HEK293 (cell line): Measurements from ENCODE around the gene FLRT3.

Experiments used
- CTCF ChIA-PET: fragments of 350-600 bp; formaldehyde crosslinking; extraction: SDS; loops from one replicate; lab custom pipeline; 2021; ENCODE audit warnings: antibody characterized with exemption; lab: Yijun Ruan, JAX
- POLR2A ChIA-PET: fragments of 300-600 bp; formaldehyde crosslinking; extraction: SDS; loops from one replicate; lab custom pipeline; 2020; ENCODE audit warnings: antibody characterized with exemption, inconsistent platforms; lab: Yijun Ruan, JAX
- H3K27ac ChIP-seq: fragments of 200-500 bp; sonication (Bioruptor generic); 2 replicates; pipeline ENCODE4 v1.5.1; 2014; ENCODE audit warnings: low read depth, low read length, control low read depth, inconsistent platforms; ENCODE audit errors: extremely low read depth
- H3K36me3 ChIP-seq, 2 experiments: fragments of 200-500 bp in 1 of 2; sonication (Bioruptor generic) in 1 of 2; 1 replicate in 1 of 2; 2 replicates in 1 of 2; pipeline ENCODE4 v1.5.1; 2014 to 2017; ENCODE audit warnings: inconsistent platforms in 2 of 2, low read length in 2 of 2; ENCODE audit not compliant: control insufficient read depth in 2 of 2, insufficient read depth in 1 of 2
- H3K4me1 ChIP-seq: fragments of 200-500 bp; sonication (Bioruptor generic); 2 replicates; pipeline ENCODE4 v1.5.1; 2014; ENCODE audit warnings: mild to moderate bottlenecking, low read length, inconsistent platforms; ENCODE audit not compliant: control insufficient read depth, insufficient read depth
- H3K4me3 ChIP-seq: 2 replicates; pipeline ENCODE4 v1.5.1; 2011; ENCODE audit warnings: low read depth, mild to moderate bottlenecking, control low read depth, low read length, moderate library complexity
- H3K9me3 ChIP-seq: fragments of 200-500 bp; sonication (Bioruptor generic); 2 replicates; pipeline ENCODE4 v1.5.1; 2014; ENCODE audit warnings: low read depth, low read length, inconsistent platforms; ENCODE audit not compliant: control insufficient read depth, insufficient read depth
- BCL11A ChIP-seq: fragments of 450-650 bp; formaldehyde crosslinking; IDR thresholded peaks from 2 replicates; pipeline ENCODE4 v1.5.1; 2016; ENCODE audit warnings: low read depth, missing biosample characterization, missing genetic modification characterization
- INSM2 ChIP-seq: fragments of 450-650 bp; formaldehyde crosslinking; IDR thresholded peaks from 2 replicates; pipeline ENCODE4 v1.5.1; 2016; ENCODE audit warnings: missing biosample characterization, missing genetic modification characterization
- PRDM1 ChIP-seq: fragments of 450-650 bp; formaldehyde crosslinking; IDR thresholded peaks from 2 replicates; pipeline ENCODE4; 2016; ENCODE audit warnings: missing biosample characterization, missing genetic modification characterization
- ZBTB26 ChIP-seq: fragments of 450-650 bp; formaldehyde crosslinking; optimal IDR thresholded peaks from 2 replicates; pipeline ENCODE3; 2016; ENCODE audit warnings: missing biosample characterization, mild to moderate bottlenecking, missing genetic modification characterization
- ZBTB44 ChIP-seq: fragments of 450-650 bp; IDR thresholded peaks from 2 replicates; pipeline ENCODE4 v1.5.1; 2018; ENCODE audit warnings: missing biosample characterization, mild to moderate bottlenecking, missing genetic modification characterization
- ZBTB6 ChIP-seq: fragments of 450-650 bp; formaldehyde crosslinking; IDR thresholded peaks from 2 replicates; pipeline ENCODE4 v1.5.1; 2017; ENCODE audit warnings: missing biosample characterization, missing genetic modification characterization
- ZNF10 ChIP-seq: fragments of 450-650 bp; formaldehyde crosslinking; IDR thresholded peaks from 2 replicates; pipeline ENCODE4 v1.5.1; 2017; ENCODE audit warnings: missing biosample characterization, missing genetic modification characterization
- ZNF341 ChIP-seq: fragments of 450-650 bp; formaldehyde crosslinking; IDR thresholded peaks from 2 replicates; pipeline ENCODE4; 2016; ENCODE audit warnings: low read depth, missing biosample characterization, missing genetic modification characterization
- ZNF416 ChIP-seq: fragments of 450-650 bp; formaldehyde crosslinking; IDR thresholded peaks from 2 replicates; pipeline ENCODE4 v1.5.1; 2016; ENCODE audit warnings: missing biosample characterization, missing genetic modification characterization
- ZNF423 ChIP-seq: fragments of 450-650 bp; formaldehyde crosslinking; IDR thresholded peaks from 2 replicates; pipeline ENCODE4 v1.5.1; 2016; ENCODE audit warnings: missing biosample characterization, missing genetic modification characterization
- ZNF560 ChIP-seq: fragments of 450-650 bp; formaldehyde crosslinking; IDR thresholded peaks from 2 replicates; pipeline ENCODE4 v1.5.1; 2017; ENCODE audit warnings: missing biosample characterization, missing genetic modification characterization, borderline replicate concordance
- ZNF600 ChIP-seq: fragments of 450-650 bp; formaldehyde crosslinking; IDR thresholded peaks from 2 replicates; pipeline ENCODE4 v1.5.1; 2016; ENCODE audit warnings: missing biosample characterization, missing genetic modification characterization
- ZNF768 ChIP-seq: fragments of 450-650 bp; formaldehyde crosslinking; IDR thresholded peaks from 2 replicates; pipeline ENCODE4 v1.5.1; 2018; ENCODE audit warnings: missing biosample characterization, mild to moderate bottlenecking, missing genetic modification characterization
- ZNF843 ChIP-seq: fragments of 450-650 bp; formaldehyde crosslinking; IDR thresholded peaks from 2 replicates; pipeline ENCODE4 v1.5.1; 2016; ENCODE audit warnings: missing biosample characterization, missing genetic modification characterization
- TF ChIP-seq, protein P1 (sequence below): fragments of 450-650 bp; formaldehyde crosslinking; IDR thresholded peaks from 2 replicates; pipeline ENCODE4 v1.5.1; 2016; ENCODE audit warnings: missing biosample characterization, missing genetic modification characterization, low read depth

FLRT3 gene

GRCh38 chr20:14331646-14332045 lies 5.8 kb downstream of the FLRT3 start (continued):
- no peak for TF ChIP-seq ZNF10 (tag by site-specific recombination)
- TF ChIP-seq ZBTB6 (tag by site-specific recombination), result no peak
- no peak for TF ChIP-seq PRDM1 (tag by site-specific recombination)
- no peak for TF ChIP-seq ZNF423 (tag by site-specific recombination)
- TF ChIP-seq ZBTB26 (tag by site-specific recombination), result no peak
- no peak for TF ChIP-seq ZNF768
- no peak for TF ChIP-seq INSM2
- TF ChIP-seq, protein P1, sequence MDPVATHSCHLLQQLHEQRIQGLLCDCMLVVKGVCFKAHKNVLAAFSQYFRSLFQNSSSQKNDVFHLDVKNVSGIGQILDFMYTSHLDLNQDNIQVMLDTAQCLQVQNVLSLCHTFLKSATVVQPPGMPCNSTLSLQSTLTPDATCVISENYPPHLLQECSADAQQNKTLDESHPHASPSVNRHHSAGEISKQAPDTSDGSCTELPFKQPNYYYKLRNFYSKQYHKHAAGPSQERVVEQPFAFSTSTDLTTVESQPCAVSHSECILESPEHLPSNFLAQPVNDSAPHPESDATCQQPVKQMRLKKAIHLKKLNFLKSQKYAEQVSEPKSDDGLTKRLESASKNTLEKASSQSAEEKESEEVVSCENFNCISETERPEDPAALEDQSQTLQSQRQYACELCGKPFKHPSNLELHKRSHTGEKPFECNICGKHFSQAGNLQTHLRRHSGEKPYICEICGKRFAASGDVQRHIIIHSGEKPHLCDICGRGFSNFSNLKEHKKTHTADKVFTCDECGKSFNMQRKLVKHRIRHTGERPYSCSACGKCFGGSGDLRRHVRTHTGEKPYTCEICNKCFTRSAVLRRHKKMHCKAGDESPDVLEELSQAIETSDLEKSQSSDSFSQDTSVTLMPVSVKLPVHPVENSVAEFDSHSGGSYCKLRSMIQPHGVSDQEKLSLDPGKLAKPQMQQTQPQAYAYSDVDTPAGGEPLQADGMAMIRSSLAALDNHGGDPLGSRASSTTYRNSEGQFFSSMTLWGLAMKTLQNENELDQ, result no peak

DNA sequence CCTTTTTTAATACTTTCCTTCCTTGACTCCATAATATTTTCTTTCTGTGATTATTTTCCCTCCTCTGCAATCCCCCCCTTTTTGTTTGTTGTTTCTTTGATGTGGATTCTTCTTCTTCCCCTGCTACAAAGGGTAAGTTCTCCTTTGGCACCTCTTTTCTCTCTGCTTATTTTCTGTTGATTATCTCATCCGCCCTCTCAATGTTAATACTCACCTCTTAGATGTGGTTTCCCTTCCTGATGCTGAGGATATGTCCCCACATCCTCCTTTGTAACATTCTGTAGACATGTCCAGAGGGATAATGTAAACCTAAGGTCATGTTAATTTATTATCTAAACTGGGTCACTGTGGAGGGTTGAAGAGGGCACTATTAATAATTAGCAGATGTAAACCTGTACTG lies 17.7 kb downstream of the FLRT3 start:
- Histone ChIP-seq H3K27ac (no peak overlapping the region), H3K36me3 (no peaks in the 10 kb centered on the region), H3K4me3 (no peak overlapping the region), H3K9me3 (no peaks in the 10 kb centered on the region), H3K4me1 (no peaks in the 10 kb centered on the region)
- ChIA-PET POLR2A (no interaction called here), CTCF (no interaction called here)
- TF ChIP-seq ZNF560 (tag by site-specific recombination), result no peak

GRCh38 chr20:14313341-14314020 lies 23.9 kb downstream of the FLRT3 start:
- no peak overlapping the region for H3K27ac ChIP-seq
- H3K36me3 ChIP-seq, result no peaks in the 10 kb centered on the region
- H3K9me3 ChIP-seq, result no peaks in the 10 kb centered on the region
- ChIA-PET POLR2A (no interaction called here), CTCF (interaction anchor here (0.6 kb wide), 1 partner anchor 464 kb away, joined by 4 read pairs; no protein-coding TSS in a partner anchor)
- H3K4me3 ChIP-seq, result no peak overlapping the region
- TF ChIP-seq BCL11A (tag by site-specific recombination) (no peak), ZNF416 (tag by site-specific recombination) (no peak), ZNF341 (tag by site-specific recombination) (no peak), ZBTB44 (tag by site-specific recombination) (no peak), ZNF600 (tag by site-specific recombination) (no peak), ZNF843 (tag by site-specific recombination) (no peak)
- no peaks in the 10 kb centered on the region for H3K4me1 ChIP-seq
